ENCODE results near the gene MAN2B1. TPM values are rescaled to one million over a fixed set of nuclear protein-coding genes. Genes with fewer than 3 reads are reported as not detected.
A peak's percentile ranks its signal among the peaks of the same experiment; 100 is the strongest.
"Not testable (repeated sequence)": the region's sequence is repeated elsewhere in the genome, so short reads cannot be mapped to it uniquely, and the experiment has no call there.

The MAN2B1 gene
- total and polyA plus RNA-seq, 11 donors = 16.0 to 135 (median 29.0) TPM

- no peak overlapping the region for H3K4me3 ChIP-seq
- WGBS, 4 donors = 79 to 87% (median 86%) methylated on average over 6 of the region's 6 CpGs
- intact Hi-C loops (cut with DNase I) = no loop called here
- peaks cover 0 to 22% (median 13%) of the 10 kb centered on the region in 12 donors for H3K4me1 ChIP-seq
- H3K27me3 ChIP-seq = no peaks in the 10 kb centered on the region
- TF ChIP-seq CTCF (IDR thresholded peaks at IDR 0.05) (no peak), POLR2A (IDR thresholded peaks at IDR 0.05) (no peak)
- H3K36me3 ChIP-seq = peaks cover 0 to 52% (median 42%) of the 10 kb centered on the region in 9 donors
- no peak overlapping the region for H3K27ac ChIP-seq
- ATAC-seq = no peak
- no peak for DNase-seq
- no peaks in the 10 kb centered on the region for H3K9me3 ChIP-seq
Observed at GRCh38 chr19:12698138-12698537, 31.6 kb upstream of the MAN2B1 start.

- H3K4me3 ChIP-seq = peak overlapping the region in 1 of 12 donors; percentile 96
- WGBS, 4 donors = 95 to 98% (median 97%) methylated on average over 16 to 22 of the region's 22 CpGs
Observed at GRCh38 chr19:12697425-12697824, 30.9 kb upstream of the MAN2B1 start.

GRCh38 chr19:12696366-12697335 lies 30.1 kb upstream of the MAN2B1 start, which contains the start of gene FBXW9:
Gene FBXW9 (minus strand): TSS chr19:12696631. CDS start chr19:12696581, 50 bp downstream.
- H3K27me3 ChIP-seq = no peaks in the 10 kb centered on the region
- TF ChIP-seq POLR2A (IDR thresholded peaks at IDR 0.05) (peak in 1 of 2 donors; percentile 66), CTCF (IDR thresholded peaks at IDR 0.05) (no peak)
- peak; percentile 95 to 97 (median 96) for DNase-seq
- H3K4me3 ChIP-seq = peak within 1 kb of the TSS; percentile 57 to 98 (median 88)
- ATAC-seq = peak; percentile 91 to 95 (median 93)
- peaks cover 0 to 22% (median 13%) of the 10 kb centered on the region in 12 donors for H3K4me1 ChIP-seq
- H3K36me3 ChIP-seq = peaks cover 0 to 37% (median 27%) of the 10 kb centered on the region in 9 donors
- H3K27ac ChIP-seq = peak within 1 kb of the TSS; percentile 41 to 91 (median 84)
- WGBS, 4 donors = 7 to 12% (median 8%) methylated on average over 33 to 59 of the region's 59 CpGs
- intact Hi-C loops (cut with DNase I) = no loop called here
- H3K9me3 ChIP-seq = no peaks in the 10 kb centered on the region

More at GRCh38 chr19:12697425-12697824, 30.9 kb upstream of the MAN2B1 start:
- DNase-seq; H3K9me3 ChIP-seq; ATAC-seq; H3K27me3 ChIP-seq; intact Hi-C loops (cut with DNase I): not testable (repeated sequence)
- Histone ChIP-seq H3K4me1 (peaks cover 0 to 22% (median 13%) of the 10 kb centered on the region in 12 donors), H3K27ac (peak overlapping the region in 1 of 12 donors; percentile 89), H3K36me3 (peaks cover 0 to 45% (median 35%) of the 10 kb centered on the region in 9 donors)

GRCh38 chr19:12695997-12696365 lies 29.4 kb upstream of the MAN2B1 start:
- TF ChIP-seq CTCF (IDR thresholded peaks at IDR 0.05) (no peak), POLR2A (IDR thresholded peaks at IDR 0.05) (no peak)
- Histone ChIP-seq H3K4me3 (peak overlapping the region; percentile 57 to 98 (median 88)), H3K27me3 (no peaks in the 10 kb centered on the region), H3K4me1 (peaks cover 0 to 22% (median 13%) of the 10 kb centered on the region in 12 donors), H3K36me3 (peaks cover 0 to 31% (median 21%) of the 10 kb centered on the region in 9 donors), H3K27ac (peak overlapping the region in 7 of 12 donors; percentile 71 to 91 (median 87)), H3K9me3 (no peaks in the 10 kb centered on the region)
- WGBS, 4 donors = 3 to 11% (median 3%) methylated on average over 10 to 36 of the region's 36 CpGs
- peak in 2 of 4 donors; percentile 7 to 30 for ATAC-seq
- intact Hi-C loops (cut with DNase I) = no loop called here
- no peak for DNase-seq
